A549 (cell line): ENCODE results near the gene CC2D1B. TPM values are rescaled to one million over a fixed set of nuclear protein-coding genes. Genes with fewer than 3 reads are reported as not detected.

ENCODE experiments used
- ATAC-seq, 2 experiments: fragments of 200-7000 bp in 1 of 2; fragments of >200 bp in 1 of 2; cut with Nextera tagmentation in 1 of 2; cut with Tn5 transposase in 1 of 2; 3 replicates each; pipeline versions ENCODE4 v1.8.0 to v1.9.1; 2018 to 2020; ENCODE audit warnings: mild to moderate bottlenecking in 1 of 2, moderate library complexity in 1 of 2
- CTCF ChIA-PET: fragments of 300-600 bp; sonication (Branson Sonifier 250); formaldehyde crosslinking; extraction: SDS; loops from one replicate; lab custom pipeline; 2021; ENCODE audit warnings: antibody characterized with exemption, inconsistent platforms; lab: Yijun Ruan, JAX
- POLR2A ChIA-PET: fragments of 350-600 bp; formaldehyde crosslinking; extraction: SDS; loops from one replicate; lab custom pipeline; 2021; ENCODE audit warnings: antibody characterized with exemption, inconsistent platforms; lab: Yijun Ruan, JAX
- DNase-seq, 2 experiments: peaks; one replicate each; pipeline versions ENCODE4 v3.0.0 to v3.0.0-alpha.2; 2011 to 2016; ENCODE audit warnings: low read depth in 1 of 2, low spot score in 1 of 2
- FAIRE-seq: peaks from 2 replicates; lab custom pipeline; 2011; peaks lifted over from hg19 to GRCh38; lab: Jason Lieb, UNC
- H3K27ac ChIP-seq, 2 experiments: fragments of >200 bp; sonication (Bioruptor Twin); formaldehyde crosslinking; 3 replicates each; pipeline ENCODE4 v1.5.1; 2016 to 2017
- H3K4me1 ChIP-seq: fragments of >200 bp; sonication (Bioruptor Twin); formaldehyde crosslinking; 3 replicates; pipeline ENCODE4 v1.6.1; 2016
- H3K4me2 ChIP-seq: fragments of >200 bp; sonication (Bioruptor Twin); formaldehyde crosslinking; 3 replicates; pipeline ENCODE4 v1.6.1; 2016
- H3K4me3 ChIP-seq: fragments of >200 bp; sonication (Bioruptor Twin); formaldehyde crosslinking; 3 replicates; pipeline ENCODE4 v1.5.1; 2016
- H3K9me3 ChIP-seq: fragments of >200 bp; sonication (Bioruptor Twin); formaldehyde crosslinking; 3 replicates; pipeline ENCODE4 v1.6.1; 2016
- ATOH8 ChIP-seq: fragments of 250-450 bp; sonication (Bioruptor Pico); IDR thresholded peaks from 2 replicates; pipeline ENCODE4 v1.5.0; 2020; ENCODE audit warnings: low read depth, mild to moderate bottlenecking, moderate library complexity
- BCL3 ChIP-seq: fragments of >200 bp; sonication (Bioruptor Twin); formaldehyde crosslinking; IDR thresholded peaks from 3 replicates; pipeline ENCODE4 v1.6.1; 2016
- BHLHE40 ChIP-seq: IDR thresholded peaks from 2 replicates; pipeline ENCODE4 v1.6.1; 2012; ENCODE audit warnings: low read depth, low read length, inconsistent platforms
- EHMT2 ChIP-seq: fragments of 200-600 bp; sonication (generic); IDR thresholded peaks from 2 replicates; pipeline ENCODE4 v1.6.1; 2016; ENCODE audit warnings: antibody characterized with exemption, low read depth, mild to moderate bottlenecking, moderate library complexity
- HES2 ChIP-seq: fragments of >200 bp; sonication (Bioruptor Twin); formaldehyde crosslinking; IDR thresholded peaks from 2 replicates; pipeline ENCODE4 v1.6.1; 2016
- HOXB13 ChIP-seq: fragments of 250-450 bp; sonication (Bioruptor Pico); IDR thresholded peaks from 2 replicates; pipeline ENCODE4 v1.5.0; 2020; ENCODE audit warnings: low read depth, mild to moderate bottlenecking, moderate library complexity
- HOXB5 ChIP-seq: fragments of 250-450 bp; sonication (Bioruptor Pico); IDR thresholded peaks from 2 replicates; pipeline ENCODE4 v1.5.0; 2020; ENCODE audit warnings: mild to moderate bottlenecking, moderate library complexity
- JUN ChIP-seq, 2 experiments: fragments of >200 bp; sonication (Bioruptor Twin); formaldehyde crosslinking; IDR thresholded peaks; 2 replicates in 1 of 2; 3 replicates in 1 of 2; pipeline ENCODE4 v1.6.1; 2016 to 2017
- MAFK ChIP-seq: fragments of 450-650 bp; IDR thresholded peaks from 2 replicates; pipeline ENCODE4 v1.6.1; 2014; ENCODE audit not compliant: partially characterized antibody
- MAX ChIP-seq: IDR thresholded peaks from 2 replicates; pipeline ENCODE4 v1.6.1; 2012
- MAZ ChIP-seq: fragments of 150-350 bp; IDR thresholded peaks from 2 replicates; pipeline ENCODE4 v1.6.1; 2014; ENCODE audit warnings: antibody characterized with exemption, low read depth, low read length, borderline replicate concordance
- MYC ChIP-seq: IDR thresholded peaks from 2 replicates; pipeline ENCODE4 v1.6.1; 2012; ENCODE audit warnings: mild to moderate bottlenecking, inconsistent platforms, low read length, improper control_type of control experiment, borderline replicate concordance
- NFE2L2 ChIP-seq: fragments of 150-350 bp; conservative IDR thresholded peaks from 2 replicates; pipeline ENCODE4 v1.6.1; 2014; ENCODE audit warnings: low read length
- NPAS2 ChIP-seq: fragments of 250-450 bp; sonication (Bioruptor Pico); IDR thresholded peaks from 2 replicates; pipeline ENCODE4 v1.8.0; 2022; ENCODE audit warnings: mild to moderate bottlenecking, moderate library complexity, borderline replicate concordance
- PHF8 ChIP-seq: fragments of 200-600 bp; sonication (generic); IDR thresholded peaks from 2 replicates; pipeline ENCODE4 v1.6.1; 2016; ENCODE audit warnings: low read depth, mild to moderate bottlenecking, antibody characterized with exemption, moderate library complexity, borderline replicate concordance
- POLR2A ChIP-seq: IDR thresholded peaks from 2 replicates; pipeline ENCODE4 v1.6.1; 2012; ENCODE audit warnings: mild to moderate bottlenecking, low read length
- POLR2AphosphoS2 ChIP-seq: conservative IDR thresholded peaks from 2 replicates; pipeline ENCODE4 v1.6.1; 2012; ENCODE audit warnings: low read length, improper control_type of control experiment, inconsistent platforms
- RFX5 ChIP-seq: fragments of 450-650 bp; IDR thresholded peaks from 2 replicates; pipeline ENCODE4 v1.7.1; 2014; ENCODE audit warnings: antibody characterized with exemption, mild to moderate bottlenecking, moderate library complexity
- RNF2 ChIP-seq: fragments of 200-600 bp; sonication (generic); IDR thresholded peaks from 2 replicates; pipeline ENCODE4 v1.6.1; 2016; ENCODE audit warnings: low read depth, mild to moderate bottlenecking, antibody characterized with exemption, moderate library complexity, borderline replicate concordance
- SREBF2 ChIP-seq: fragments of 450-650 bp; IDR thresholded peaks from 2 replicates; pipeline ENCODE4 v1.6.1; 2014; ENCODE audit warnings: mild to moderate bottlenecking, moderate library complexity
- TFCP2L1 ChIP-seq: fragments of 250-450 bp; sonication (Bioruptor Pico); IDR thresholded peaks from 2 replicates; pipeline ENCODE4 v1.5.0; 2021; ENCODE audit warnings: mild to moderate bottlenecking
- USF2 ChIP-seq: fragments of 450-650 bp; IDR thresholded peaks from 2 replicates; pipeline ENCODE4 v1.6.1; 2014; ENCODE audit warnings: antibody characterized with exemption
- ZFP36 ChIP-seq: fragments of 450-650 bp; IDR thresholded peaks from 2 replicates; pipeline ENCODE4 v1.6.1; 2014; ENCODE audit warnings: borderline replicate concordance; ENCODE audit not compliant: partially characterized antibody
- ZSCAN20 ChIP-seq: fragments of 250-450 bp; sonication (Bioruptor Pico); IDR thresholded peaks from 2 replicates; pipeline ENCODE4 v1.8.0; 2022; ENCODE audit warnings: mild to moderate bottlenecking, moderate library complexity
- WGBS: methylation state at CpG from one replicate; pipeline ENCODE4 v1.1.6; 2017; ENCODE audit errors: missing lambda C conversion rate; 5-methylcytosine and 5-hydroxymethylcytosine counted together
- polyA minus RNA-seq: library from RNA; depleted of rRNA, polyadenylated mRNA; stranded (reverse); fragments of >200 nt; gene quantifications from 2 replicates; pipeline ENCODE4 v1.2.3, GENCODE V29; 2011; rRNA and poly(A)+ RNA removed
- polyA plus RNA-seq, 4 experiments: library from polyadenylated mRNA; depleted of rRNA in 3 of 4; stranded (reverse); fragments of >200 nt; fragmentation: RNase III in 1 of 4; extraction: RNeasy Plus Mini Kit Qiagen cat#74134 plus additional on column Dnase treatment in 1 of 4; gene quantifications; 2 replicates in 3 of 4; 3 replicates in 1 of 4; pipeline ENCODE4 v1.2.3, GENCODE V29; 2011 to 2017

CC2D1B gene
- polyA plus RNA-seq (2011; rRNA removed), result 9.8 and 14.0 TPM in 2 replicates
- polyA plus RNA-seq (2012; cell fraction: cytosol; rRNA removed), result 10.3 and 12.8 TPM in 2 replicates
- polyA plus RNA-seq (2012; cell fraction: nucleus; rRNA removed), result 25.4 and 26.4 TPM in 2 replicates
- 15.6 to 18.4 TPM (median 18.2 TPM) in 3 replicates for polyA plus RNA-seq (2017; fragmentation: RNase III; extraction: RNeasy Plus Mini Kit Qiagen cat#74134 plus additional on column Dnase treatment)
- polyA minus RNA-seq, result 14.9 and 16.4 TPM in 2 replicates

- peak within 1 kb of the TSS; percentile 83 for H3K4me2 ChIP-seq
- FAIRE-seq, result no peak
- peak; percentile 90 to 95 for ATAC-seq
- peak within 1 kb of the TSS; percentile 97 for H3K4me3 ChIP-seq
- POLR2A ChIA-PET, result interaction anchor here (0.6 to 1.5 kb wide), 4 partner anchors 17 to 712 kb away, joined by 3 to 6 read pairs (median 5); partner anchors contain the start of genes ORC1 and PRPF38A
- WGBS, result 0% methylated on average over 17 of the region's 92 CpGs
- peak; percentile 91 to 97 for DNase-seq
- H3K27ac ChIP-seq, result peak within 1 kb of the TSS; percentile 98 to 99
- TF ChIP-seq MAX (peak; percentile 82), RFX5 (no peak), ZFP36 (no peak), USF2 (peak; percentile 97), BCL3 (peak; percentile 47; the same call in 1 of the 3 replicates), MYC (0 out of 2 replicates have a peak, but pooled peaks have one; percentile 21), BHLHE40 (peak; percentile 40; the same call in 1 of the 2 replicates), MAZ (0 out of 2 replicates have a peak, but pooled peaks have one; percentile 39), JUN (IDR thresholded peaks at IDR 0.05) (peak in 1 of 2 experiments; percentile 59; a peak in 1 of 5 replicates), HOXB13 (CRISPR knock-in tag) (no peak), MAFK (no peak), NPAS2 (peak; percentile 82), POLR2A (peak; percentile 72), HES2 (no peak), ZSCAN20 (no peak), SREBF2 (no peak), PHF8 (peak; percentile 87), TFCP2L1 (CRISPR knock-in tag) (peak; percentile 8; the same call in 1 of the 2 replicates)
- H3K9me3 ChIP-seq, result no peaks in the 10 kb centered on the region
- CTCF ChIA-PET, result interaction anchor here (0.6 to 0.7 kb wide), 2 partner anchors 12 to 38 kb away, joined by 3 read pairs; partner anchors contain the start of genes ORC1 and PRPF38A
- H3K4me1 ChIP-seq, result peaks cover 16% of the 10 kb centered on the region
Measured at GRCh38 chr1:52365746-52366516, at the start of gene CC2D1B. Gene CC2D1B, minus strand, starts transcription at chr1:52366205. Its CDS starts 1,585 bp downstream, at chr1:52364620.

GRCh38 chr1:52414942-52415341, 48.9 kb upstream of the CC2D1B start:
- H3K4me1 ChIP-seq, result no peaks in the 10 kb centered on the region

More at GRCh38 chr1:52414942-52415341, 48.9 kb upstream of the CC2D1B start:
- Histone ChIP-seq H3K27ac (no peak overlapping the region), H3K9me3 (no peaks in the 10 kb centered on the region), H3K4me3 (no peak overlapping the region), H3K4me2 (no peak overlapping the region)
- ChIA-PET CTCF (interaction anchor here (0.6 kb wide), 2 partner anchors 14 to 76 kb away, joined by 3 read pairs; no protein-coding TSS in a partner anchor), POLR2A (no interaction called here)
- no peak for TF ChIP-seq EHMT2
- no peak for TF ChIP-seq HOXB5 (CRISPR knock-in tag)
- no peak for TF ChIP-seq NFE2L2
- no peak for TF ChIP-seq NPAS2
- TF ChIP-seq RNF2, result no peak
- TF ChIP-seq POLR2AphosphoS2, result no peak
- no peak for TF ChIP-seq MAX
- no peak for TF ChIP-seq BCL3
- TF ChIP-seq ATOH8, result no peak
- DNase-seq, result no peak
- no peak for FAIRE-seq
- ATAC-seq, result no peak
